ENCODE data around the gene ALDH8A1. TPM values are rescaled to one million over a fixed set of nuclear protein-coding genes. Genes with fewer than 3 reads are reported as not detected.

Gene ALDH8A1
- total RNA-seq, 3 donors from 2014 or later, result 0.48 to 2.3 (median 0.75) TPM

DNA sequence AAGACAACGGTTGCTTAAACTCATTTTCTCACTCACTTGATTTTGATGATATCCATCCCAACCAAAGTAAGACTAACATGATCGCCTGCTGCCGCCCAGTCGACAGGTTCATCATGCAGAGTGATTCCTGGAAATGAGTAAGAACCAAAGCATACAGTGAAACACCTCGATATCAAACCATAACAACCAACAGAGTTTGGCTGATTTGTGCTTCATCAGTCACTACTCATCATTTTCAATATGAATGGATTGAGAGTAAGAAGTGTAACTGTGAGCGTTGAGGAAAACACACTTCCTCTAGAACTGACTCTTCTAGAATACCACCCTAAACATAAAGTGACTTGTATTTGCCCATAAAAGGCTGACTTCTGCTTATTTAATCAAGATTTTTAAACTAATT, 29.2 kb upstream of the ALDH8A1 start:
- intact Hi-C loops (cut with DNase I, micrococcal nuclease), result no loop called here
- ATAC-seq (no peak), DNase-seq (no peak)
- Histone ChIP-seq H3K9me3 (no peaks in the 10 kb centered on the region), H3K4me3 (no peak overlapping the region), H3K36me3 (ENCODE audit: low read depth) (peaks cover 3% of the 10 kb centered on the region), H3K4me1 (ENCODE audit: low read depth) (no peaks in the 10 kb centered on the region)
- TF ChIP-seq CTCF (IDR thresholded peaks at IDR 0.05), result no peak

- H3K4me3 ChIP-seq, result no peak overlapping the region
- H3K4me1 ChIP-seq (ENCODE audit: low read depth), result no peaks in the 10 kb centered on the region
- intact Hi-C loops (cut with DNase I, micrococcal nuclease), result no loop called here
- DNase-seq (no peak), ATAC-seq (no peak)
- no peaks in the 10 kb centered on the region for H3K36me3 ChIP-seq (ENCODE audit: low read depth)
- TF ChIP-seq CTCF (IDR thresholded peaks at IDR 0.05), result no peak
- no peaks in the 10 kb centered on the region for H3K9me3 ChIP-seq
Measured at GRCh38 chr6:134974370-134974769, 24.5 kb upstream of the ALDH8A1 start.

- DNase-seq, result no peak
- H3K36me3 ChIP-seq (ENCODE audit: low read depth), result no peaks in the 10 kb centered on the region
- ATAC-seq, result no peak
- no peaks in the 10 kb centered on the region for H3K9me3 ChIP-seq
- intact Hi-C loops (cut with DNase I, micrococcal nuclease), result no loop called here
- no peak overlapping the region for H3K4me3 ChIP-seq
- no peak for TF ChIP-seq CTCF (IDR thresholded peaks at IDR 0.05)
- no peaks in the 10 kb centered on the region for H3K4me1 ChIP-seq (ENCODE audit: low read depth)
Measured at GRCh38 chr6:134967711-134968110, 17.8 kb upstream of the ALDH8A1 start.

DNA sequence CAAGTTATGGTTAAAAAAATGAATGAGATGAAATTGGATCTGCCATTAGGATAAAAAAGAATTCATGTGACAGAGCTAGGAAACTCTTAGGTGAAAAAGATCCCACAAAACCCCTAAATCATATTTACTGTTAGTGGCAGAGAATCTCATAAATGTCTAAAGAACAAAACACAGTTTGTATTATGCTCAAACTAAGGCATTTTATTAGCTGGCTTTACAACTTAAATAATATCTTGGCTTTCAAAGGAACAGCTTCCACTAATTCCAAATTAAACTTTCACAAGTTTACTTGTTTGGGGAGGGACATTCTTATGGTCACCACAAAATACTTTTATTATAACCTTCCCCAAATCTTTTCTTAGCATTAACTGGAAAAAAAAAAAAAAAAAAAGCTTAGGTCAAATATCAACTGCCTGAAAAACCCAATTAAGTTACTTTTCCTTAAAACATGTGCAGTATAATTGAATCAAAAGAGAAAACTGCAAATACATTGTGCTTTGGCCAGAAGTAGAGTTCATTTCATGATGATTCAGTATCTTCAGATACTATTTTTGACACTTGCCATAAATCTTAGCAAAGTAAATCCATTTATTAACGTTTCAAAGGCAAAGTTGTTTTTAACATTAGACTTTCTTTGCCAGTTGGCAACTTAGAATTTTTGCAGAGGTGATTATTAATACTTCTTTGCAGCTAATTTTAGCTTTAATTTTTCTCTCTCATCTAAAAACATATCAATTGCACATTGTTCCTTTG, 14.7 kb upstream of the ALDH8A1 start:
- H3K4me3 ChIP-seq, result no peak overlapping the region
- DNase-seq, result no peak
- TF ChIP-seq CTCF (IDR thresholded peaks at IDR 0.05), result no peak
- intact Hi-C loops (cut with DNase I, micrococcal nuclease), result no loop called here
- no peak for ATAC-seq
- H3K36me3 ChIP-seq (ENCODE audit: low read depth), result no peaks in the 10 kb centered on the region
- H3K9me3 ChIP-seq, result peaks cover 3% of the 10 kb centered on the region
- H3K4me1 ChIP-seq (ENCODE audit: low read depth), result no peaks in the 10 kb centered on the region

DNA sequence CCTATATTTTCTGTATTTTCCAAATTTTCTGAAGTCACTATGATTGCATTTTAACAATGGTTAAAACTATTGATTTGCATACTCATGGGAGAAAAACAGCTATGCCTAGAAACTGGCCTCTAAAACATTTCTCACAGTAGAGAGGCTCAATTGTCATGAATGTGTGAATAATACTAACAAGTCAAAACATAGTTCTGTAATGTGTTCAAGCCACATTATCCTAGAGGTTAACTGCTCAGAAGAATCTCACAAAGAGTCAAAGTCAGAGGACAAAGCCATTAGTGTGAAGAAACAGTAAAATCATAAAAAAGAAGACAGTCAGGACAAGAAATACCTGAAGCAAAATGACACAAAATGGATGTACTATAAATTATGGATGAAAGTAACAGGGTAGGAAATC, 12.5 kb upstream of the ALDH8A1 start:
- Histone ChIP-seq H3K36me3 (ENCODE audit: low read depth) (no peaks in the 10 kb centered on the region), H3K9me3 (peaks cover 3% of the 10 kb centered on the region), H3K4me1 (ENCODE audit: low read depth) (no peaks in the 10 kb centered on the region), H3K4me3 (no peak overlapping the region)
- no peak for ATAC-seq
- no peak for TF ChIP-seq CTCF (IDR thresholded peaks at IDR 0.05)
- no peak for DNase-seq
- intact Hi-C loops (cut with DNase I, micrococcal nuclease), result no loop called here
